Measurements from ENCODE around the gene DACH1.
"Not testable (repeated sequence)": the region's sequence is repeated elsewhere in the genome, so short reads cannot be mapped to it uniquely, and the experiment has no call there.

DACH1 gene

DNA sequence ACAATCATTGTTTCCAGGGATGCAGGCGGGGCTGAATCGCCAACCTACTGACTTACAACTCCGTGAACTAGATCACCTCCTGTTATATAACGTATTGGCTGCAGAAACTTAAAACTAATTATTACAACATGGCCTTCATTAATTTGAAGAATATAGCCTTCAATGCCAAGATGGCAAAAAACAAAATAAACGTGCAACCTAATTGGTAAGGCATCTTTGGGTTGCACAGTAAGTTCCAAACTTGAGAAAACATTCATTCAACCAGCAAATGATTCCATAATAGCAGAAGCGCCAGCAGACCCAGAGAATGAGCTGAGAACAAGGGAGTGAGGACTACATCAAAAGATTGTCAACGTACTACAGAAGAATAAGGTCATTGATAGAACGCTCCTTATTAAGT is 39.8 kb downstream of the DACH1 start:
- DNase-seq = no peak

DNA sequence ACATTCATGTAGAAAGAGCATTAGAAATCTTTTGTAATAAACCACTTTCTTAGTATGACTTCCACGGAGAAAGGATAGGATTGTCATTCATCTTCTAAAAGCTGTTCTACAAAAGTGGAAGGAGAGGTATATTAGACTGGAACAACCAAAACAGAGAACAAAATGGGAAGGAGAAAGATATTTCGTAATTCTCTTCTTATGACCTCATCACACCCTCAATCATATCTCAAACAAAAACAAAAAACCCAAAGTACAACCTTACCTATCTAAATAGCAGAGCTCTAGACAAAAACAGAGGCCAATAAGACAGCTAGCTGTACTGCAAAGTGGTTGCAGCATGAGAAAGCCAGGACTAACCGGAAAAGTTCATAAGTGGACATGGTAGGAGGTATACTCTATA is 46.3 kb downstream of the DACH1 start:
- DNase-seq = no peak

- no peak for DNase-seq
Measured at GRCh38 chr13:71817335-71817734, 49.7 kb downstream of the DACH1 start.

DNA sequence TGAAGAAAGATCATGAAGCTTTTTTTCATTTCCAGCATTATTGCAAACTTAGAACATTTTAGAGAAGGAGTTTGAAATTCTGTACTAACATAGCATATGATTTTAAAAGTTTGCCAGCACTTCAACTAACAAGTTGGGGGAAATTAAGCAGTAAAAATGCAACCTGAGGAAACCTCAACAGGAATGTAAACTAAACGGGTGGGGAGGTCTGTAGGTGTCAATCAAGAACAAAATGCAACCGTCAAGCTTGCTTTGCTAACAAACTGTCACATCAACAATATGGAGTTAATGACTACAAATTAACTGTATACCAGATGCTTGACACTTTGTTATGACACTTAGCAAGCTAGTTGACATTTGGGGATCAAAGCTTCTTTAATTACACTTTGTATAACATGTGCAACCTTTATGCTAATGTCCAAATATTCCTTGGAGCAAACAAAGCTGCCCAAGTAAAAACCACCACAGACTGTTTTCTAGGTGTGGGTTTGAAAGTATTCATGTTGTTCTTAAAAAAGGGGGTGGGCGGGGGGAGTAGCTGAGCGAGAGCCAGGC is 52.1 kb downstream of the DACH1 start:
- DNase-seq = no peak

GRCh38 chr13:71813187-71813586 is 53.8 kb downstream of the DACH1 start:
- DNase-seq = no peak

DNA sequence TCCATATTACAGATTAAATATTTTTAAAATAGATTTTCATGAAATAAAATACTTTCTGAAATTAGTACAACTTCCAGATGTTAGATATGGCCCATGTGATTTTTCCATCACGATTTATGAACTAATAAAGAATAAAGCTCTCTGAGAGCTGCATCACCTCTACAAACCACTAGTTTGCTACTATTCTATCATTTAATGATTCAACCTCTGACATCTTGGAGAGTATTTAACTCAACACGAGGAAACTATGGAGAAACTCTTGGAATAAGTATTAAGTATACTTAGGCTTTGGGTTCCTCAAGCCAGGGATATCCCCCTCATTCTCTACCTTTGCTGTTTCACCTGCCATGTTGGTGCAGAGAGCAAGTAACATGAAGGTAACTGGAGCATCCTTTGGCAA is 55.7 kb downstream of the DACH1 start:
- DNase-seq = no peak

DNA sequence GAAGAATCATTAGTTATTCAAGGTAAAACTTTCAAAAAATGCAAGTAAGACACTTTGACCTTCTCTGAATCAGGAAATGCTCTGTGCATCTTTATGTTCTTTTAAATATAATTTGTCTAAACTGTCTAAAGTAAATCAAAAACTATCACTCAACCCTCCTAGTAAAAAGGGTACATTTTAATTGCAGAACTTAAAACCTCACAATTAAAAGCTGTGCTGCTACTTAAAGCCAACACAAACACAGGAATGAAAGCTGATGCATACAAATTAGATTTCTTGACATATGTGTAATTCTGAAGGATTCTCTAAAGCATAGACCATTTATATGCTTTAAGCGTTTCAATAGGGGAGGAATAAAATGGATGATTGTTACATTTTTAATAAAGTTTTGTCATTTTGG is 58.3 kb downstream of the DACH1 start:
- no peak for DNase-seq

GRCh38 chr13:71806886-71807285 is 60.1 kb downstream of the DACH1 start:
- no peak for DNase-seq

- no peak for DNase-seq
Measured at GRCh38 chr13:71803066-71803465, 63.9 kb downstream of the DACH1 start.

GRCh38 chr13:71801781-71802180 is 65.2 kb downstream of the DACH1 start:
- no peak for DNase-seq

- no peak for DNase-seq
Measured at GRCh38 chr13:71801165-71801760, 65.7 kb downstream of the DACH1 start.

DNA sequence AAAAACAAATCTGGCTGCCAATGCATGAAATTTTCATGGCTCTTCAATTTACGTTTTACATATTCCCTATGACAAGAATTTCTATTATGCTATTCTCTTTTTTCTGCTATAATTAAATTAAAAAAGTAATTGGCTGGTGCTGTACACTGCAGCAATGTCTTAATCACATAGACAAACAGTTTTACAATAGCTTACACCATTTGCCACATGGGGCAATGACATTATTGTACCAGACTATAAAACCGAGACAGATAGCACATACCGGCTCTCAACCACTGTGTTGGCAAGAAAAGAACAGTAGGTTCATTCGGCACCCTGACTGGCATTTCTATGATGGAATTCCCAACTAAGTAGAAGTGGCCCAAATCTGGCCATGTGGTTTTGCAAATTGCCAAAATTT is 67.7 kb downstream of the DACH1 start:
- no peak for DNase-seq

- DNase-seq = no peak
Measured at GRCh38 chr13:71798707-71799106, 68.3 kb downstream of the DACH1 start.

- no peak for DNase-seq
Measured at GRCh38 chr13:71797517-71797916, 69.5 kb downstream of the DACH1 start.

DNA sequence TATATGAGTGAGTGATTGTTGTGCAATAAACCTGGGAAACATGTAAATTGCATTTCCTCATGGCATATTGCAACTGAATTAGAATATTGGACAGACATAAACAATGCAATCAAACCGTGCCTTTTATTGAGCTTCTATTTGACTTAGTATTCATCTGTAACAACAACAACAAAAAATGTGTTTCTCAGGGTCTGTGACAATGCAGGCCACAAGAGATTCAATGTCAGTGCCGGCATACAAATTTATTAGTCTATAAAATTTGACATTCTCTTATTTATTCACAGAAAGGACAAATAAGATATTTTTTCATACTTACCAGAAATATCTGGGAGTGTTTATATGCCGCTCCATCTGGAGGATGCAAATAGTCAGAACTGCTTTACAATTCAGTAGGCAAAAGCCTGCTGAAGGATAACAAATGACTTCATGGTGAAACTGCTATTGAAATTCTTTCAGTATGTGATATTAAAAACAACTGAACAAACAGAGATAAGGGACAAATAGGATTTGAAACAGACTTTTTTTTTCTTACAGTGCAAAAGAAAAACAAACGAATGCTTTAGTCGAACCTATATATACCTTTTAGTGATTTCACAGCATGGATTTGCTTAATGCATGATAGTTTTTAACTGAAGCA is 77.2 kb downstream of the DACH1 start:
- no peak for DNase-seq

GRCh38 chr13:71789037-71789436 is 78.0 kb downstream of the DACH1 start:
- no peak for DNase-seq

GRCh38 chr13:71787414-71787813 is 79.6 kb downstream of the DACH1 start:
- no peak for DNase-seq

GRCh38 chr13:71786875-71787274 is 80.1 kb downstream of the DACH1 start:
- no peak for DNase-seq

- no peak for DNase-seq
Measured at GRCh38 chr13:71785361-71785760, 81.6 kb downstream of the DACH1 start.

DNA sequence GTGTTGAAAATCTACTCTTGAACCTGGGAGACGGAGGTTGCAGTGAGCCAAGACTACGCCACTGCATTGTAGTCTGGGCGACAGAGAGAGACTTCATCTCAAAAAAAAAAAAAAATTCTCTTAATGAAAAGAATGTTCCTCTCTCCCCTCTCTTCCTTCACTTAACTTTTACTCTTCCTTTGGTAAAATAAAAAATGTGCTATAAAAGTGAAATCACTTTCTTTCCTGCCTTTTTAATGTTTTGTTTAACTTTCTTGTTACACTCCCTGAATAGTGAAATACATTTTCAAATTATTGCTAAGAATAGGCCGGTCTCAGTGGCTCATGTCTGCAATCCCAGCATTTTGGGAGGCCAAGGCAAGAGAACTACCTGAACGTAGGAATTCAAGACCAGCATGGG is 86.5 kb downstream of the DACH1 start:
- DNase-seq = no peak

GRCh38 chr13:71778998-71779397 is 88.0 kb downstream of the DACH1 start:
- not testable (repeated sequence) for DNase-seq

- DNase-seq = no peak
Measured at GRCh38 chr13:71775966-71776365, 91.0 kb downstream of the DACH1 start.

DNA sequence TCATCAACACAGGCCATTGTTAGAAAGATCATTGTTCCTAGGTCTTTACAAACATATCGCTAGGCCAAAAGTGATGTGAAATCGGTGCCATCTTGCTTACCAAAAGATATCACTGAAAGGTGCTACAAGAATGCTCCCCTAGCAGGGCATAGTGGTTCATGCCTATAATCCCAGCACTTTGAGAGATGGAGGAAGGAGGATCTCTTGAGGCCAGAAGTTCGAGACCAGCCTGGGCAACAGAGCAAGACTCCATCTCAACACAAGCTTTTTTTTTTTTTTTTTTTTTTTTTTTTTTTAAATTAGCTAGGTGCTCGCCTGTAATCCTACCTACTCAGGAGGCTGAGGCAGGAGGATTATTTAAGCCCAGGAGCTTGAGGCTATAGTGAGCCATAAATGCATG is 92.1 kb downstream of the DACH1 start:
- DNase-seq = no peak

DNA sequence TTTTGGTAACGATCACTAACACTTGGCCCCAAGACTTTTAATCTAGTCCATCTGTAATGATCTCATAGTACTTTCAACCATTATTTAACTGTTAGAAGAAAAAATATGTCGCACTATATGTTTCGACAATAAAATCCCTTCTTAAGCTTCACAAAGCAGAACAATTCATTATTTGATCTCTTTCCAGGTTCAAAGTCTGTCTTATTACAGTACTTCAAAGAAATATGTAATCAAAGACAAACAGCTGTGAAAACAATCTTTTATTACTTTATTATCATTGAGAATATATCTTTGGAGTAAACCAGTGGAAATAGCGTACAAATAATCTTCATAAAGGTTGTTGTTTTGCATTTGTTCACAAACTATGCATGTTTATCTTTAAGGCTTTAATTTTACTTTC is 93.5 kb downstream of the DACH1 start:
- no peak for DNase-seq

DNA sequence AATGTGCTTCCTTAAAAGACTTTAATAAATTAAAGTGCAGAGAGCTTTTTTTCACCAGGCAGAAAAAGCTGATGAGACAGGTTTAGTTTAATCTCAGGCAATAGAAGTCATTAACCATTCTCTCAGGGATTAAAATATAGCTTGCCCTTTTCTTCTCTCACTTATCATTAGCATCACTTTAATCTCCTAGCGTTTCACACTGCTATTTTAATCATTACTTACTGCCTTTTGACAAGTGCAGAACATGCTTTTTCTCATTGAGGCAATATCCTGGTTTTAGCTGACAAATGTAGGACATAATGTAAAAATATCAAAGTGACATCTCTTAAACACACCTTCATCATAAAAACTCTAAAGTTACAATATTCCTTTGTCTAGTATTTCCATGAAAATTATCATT is 94.6 kb downstream of the DACH1 start:
- DNase-seq = no peak
